ENCODE data around the gene RARG.

Gene RARG

GRCh38 chr12:53222170-53222721 lies 9.8 kb downstream of the RARG start:
- H3K14ac ChIP-seq (ENCODE audit: low read length in 2 of 2): no peak overlapping the region
- H2AFZ ChIP-seq (ENCODE audit: low read depth, low read length): no peak overlapping the region
- peaks cover 6% of the 10 kb centered on the region for H3K79me1 ChIP-seq (replicated peaks; ENCODE audit: low read length, poor library complexity, severe bottlenecking)
- H2AK5ac ChIP-seq (ENCODE audit: low read length, severe bottlenecking): peak overlapping the region; percentile 44
- peak overlapping the region; percentile 96 to 97 for H2BK12ac ChIP-seq (ENCODE audit: low read length in 2 of 2)
- H4K91ac ChIP-seq (ENCODE audit: low read length): peak overlapping the region; percentile 78
- peak overlapping the region; percentile 98 for H4K8ac ChIP-seq (ENCODE audit: low read length)
- no peaks in the 10 kb centered on the region for H3K9me3 ChIP-seq (ENCODE audit: control insufficient read depth, low read length)
- H3K4me1 ChIP-seq (ENCODE audit: control insufficient read depth, insufficient read depth, low read depth, low read length): peaks cover 35% of the 10 kb centered on the region
- peaks cover 6 to 9% of the 10 kb centered on the region in 2 experiments for H3K36me3 ChIP-seq (ENCODE audit: control insufficient read depth in 1 of 2, insufficient read depth in 2 of 2, low read depth in 1 of 2, low read length in 2 of 2)
- WGBS: 60% methylated on average over 1 of the region's 5 CpGs
- peak overlapping the region in 1 of 2 experiments; percentile 16 for H3K23ac ChIP-seq (ENCODE audit: low read length in 2 of 2)
- H3K4me3 ChIP-seq (ENCODE audit: insufficient read depth in 1 of 2, low read depth in 1 of 2, low read length in 2 of 2): peak overlapping the region in 1 of 2 experiments; percentile 63
- H2BK15ac ChIP-seq (ENCODE audit: low read depth, poor library complexity, severe bottlenecking): peak overlapping the region; percentile 12
- peak overlapping the region; percentile 66 to 86 for H3K18ac ChIP-seq (ENCODE audit: low read depth in 1 of 2, low read length in 2 of 2)
- H3K9ac ChIP-seq (ENCODE audit: low read length): peak overlapping the region; percentile 80
- peak overlapping the region; percentile 67 for H3K27ac ChIP-seq (ENCODE audit: low read length, poor library complexity, severe bottlenecking)
- peak overlapping the region; percentile 96 for H3K4me2 ChIP-seq (ENCODE audit: low read length, poor library complexity, severe bottlenecking)
- peak overlapping the region; percentile 40 to 82 for H3K4ac ChIP-seq (ENCODE audit: low read depth in 1 of 2, low read length in 2 of 2)
- DNase-seq: no peak
- H2BK120ac ChIP-seq (ENCODE audit: low read depth, low read length): peak overlapping the region; percentile 91
- H2BK5ac ChIP-seq (ENCODE audit: low read depth, low read length, poor library complexity, severe bottlenecking): no peak overlapping the region
- H3K27me3 ChIP-seq (ENCODE audit: control insufficient read depth in 1 of 2, insufficient read depth in 1 of 2, low read length in 2 of 2): no peaks in the 10 kb centered on the region

- H3K14ac ChIP-seq (ENCODE audit: low read length in 2 of 2): peak overlapping the region in 1 of 2 experiments; percentile 85
- peak overlapping the region; percentile 92 for H2BK15ac ChIP-seq (ENCODE audit: low read depth, poor library complexity, severe bottlenecking)
- H3K4me3 ChIP-seq (ENCODE audit: insufficient read depth in 1 of 2, low read depth in 1 of 2, low read length in 2 of 2): peak overlapping the region; percentile 56 to 80
- peaks cover 2 to 3% of the 10 kb centered on the region in 2 experiments for H3K36me3 ChIP-seq (ENCODE audit: control insufficient read depth in 1 of 2, insufficient read depth in 2 of 2, low read depth in 1 of 2, low read length in 2 of 2)
- 1% methylated on average over 55 of the region's 72 CpGs for WGBS
- peak overlapping the region in 1 of 2 experiments; percentile 62 for H3K23ac ChIP-seq (ENCODE audit: low read length in 2 of 2)
- H2BK120ac ChIP-seq (ENCODE audit: low read depth, low read length): peak overlapping the region; percentile 91
- H2AFZ ChIP-seq (ENCODE audit: low read depth, low read length): no peak overlapping the region
- H2BK12ac ChIP-seq (ENCODE audit: low read length in 2 of 2): peak overlapping the region; percentile 59 to 85
- H3K27me3 ChIP-seq (ENCODE audit: control insufficient read depth in 1 of 2, insufficient read depth in 1 of 2, low read length in 2 of 2): no peaks in the 10 kb centered on the region
- peak overlapping the region; percentile 93 for H3K9ac ChIP-seq (ENCODE audit: low read length)
- peak overlapping the region; percentile 88 to 93 for H3K4ac ChIP-seq (ENCODE audit: low read depth in 1 of 2, low read length in 2 of 2)
- DNase-seq: peak; percentile 78
- peak overlapping the region; percentile 93 to 99 for H3K18ac ChIP-seq (ENCODE audit: low read depth in 1 of 2, low read length in 2 of 2)
- H2BK5ac ChIP-seq (ENCODE audit: low read depth, low read length, poor library complexity, severe bottlenecking): peak overlapping the region; percentile 90
- H3K79me1 ChIP-seq (replicated peaks; ENCODE audit: low read length, poor library complexity, severe bottlenecking): peaks cover 8% of the 10 kb centered on the region
- H3K9me3 ChIP-seq (ENCODE audit: control insufficient read depth, low read length): no peaks in the 10 kb centered on the region
- H3K4me2 ChIP-seq (ENCODE audit: low read length, poor library complexity, severe bottlenecking): peak overlapping the region; percentile 96
- peak overlapping the region; percentile 97 for H4K8ac ChIP-seq (ENCODE audit: low read length)
- peaks cover 37% of the 10 kb centered on the region for H3K4me1 ChIP-seq (ENCODE audit: control insufficient read depth, insufficient read depth, low read depth, low read length)
- peak overlapping the region; percentile 80 for H2AK5ac ChIP-seq (ENCODE audit: low read length, severe bottlenecking)
- H3K27ac ChIP-seq (ENCODE audit: low read length, poor library complexity, severe bottlenecking): peak overlapping the region; percentile 99
- H4K91ac ChIP-seq (ENCODE audit: low read length): peak overlapping the region; percentile 97
These were observed 10.6 kb downstream of the RARG start for GRCh38 chr12:53221203-53222080.

DNA sequence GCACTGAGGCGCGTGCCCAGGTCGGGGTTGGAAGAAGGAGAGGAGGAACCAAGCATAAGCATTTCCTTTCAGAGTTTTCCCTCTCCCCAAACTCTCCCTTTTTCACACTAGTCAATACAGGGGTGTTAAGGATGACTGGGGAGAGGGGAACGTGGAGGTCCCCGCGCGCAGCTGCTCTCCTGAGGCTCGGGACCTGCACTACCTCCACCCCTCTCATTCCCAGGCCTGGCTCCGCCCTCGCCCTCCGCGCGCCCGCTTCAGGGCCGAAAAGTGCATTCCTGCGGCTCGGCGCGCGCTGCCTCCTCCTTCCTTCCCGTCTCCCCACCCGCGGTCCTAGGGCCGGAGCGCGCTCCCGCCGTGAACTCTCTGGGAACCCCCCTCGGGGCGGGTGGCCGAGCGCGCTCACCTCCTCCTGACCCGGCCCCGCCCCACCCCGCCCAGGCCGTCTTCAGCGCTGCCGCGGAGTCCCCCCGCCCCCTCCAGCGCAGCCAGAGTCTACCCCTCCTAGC lies 11.3 kb downstream of the RARG start:
- H4K91ac ChIP-seq (ENCODE audit: low read length): no peak overlapping the region
- no peak overlapping the region for H2BK12ac ChIP-seq (ENCODE audit: low read length in 2 of 2)
- H2BK5ac ChIP-seq (ENCODE audit: low read depth, low read length, poor library complexity, severe bottlenecking): no peak overlapping the region
- H3K18ac ChIP-seq (ENCODE audit: low read depth in 1 of 2, low read length in 2 of 2): peak overlapping the region; percentile 48 to 99
- H3K14ac ChIP-seq (ENCODE audit: low read length in 2 of 2): no peak overlapping the region
- peaks cover 8% of the 10 kb centered on the region for H3K79me1 ChIP-seq (replicated peaks; ENCODE audit: low read length, poor library complexity, severe bottlenecking)
- H3K4me2 ChIP-seq (ENCODE audit: low read length, poor library complexity, severe bottlenecking): peak overlapping the region; percentile 96
- H2AK5ac ChIP-seq (ENCODE audit: low read length, severe bottlenecking): no peak overlapping the region
- H3K36me3 ChIP-seq (ENCODE audit: control insufficient read depth in 1 of 2, insufficient read depth in 2 of 2, low read depth in 1 of 2, low read length in 2 of 2): peaks cover 3 to 4% of the 10 kb centered on the region in 2 experiments
- H3K4me3 ChIP-seq (ENCODE audit: insufficient read depth in 1 of 2, low read depth in 1 of 2, low read length in 2 of 2): peak overlapping the region; percentile 56 to 87
- H2BK120ac ChIP-seq (ENCODE audit: low read depth, low read length): peak overlapping the region; percentile 77
- H3K9me3 ChIP-seq (ENCODE audit: control insufficient read depth, low read length): no peaks in the 10 kb centered on the region
- 0% methylated on average over 37 of the region's 42 CpGs for WGBS
- no peak overlapping the region for H2AFZ ChIP-seq (ENCODE audit: low read depth, low read length)
- no peaks in the 10 kb centered on the region for H3K27me3 ChIP-seq (ENCODE audit: control insufficient read depth in 1 of 2, insufficient read depth in 1 of 2, low read length in 2 of 2)
- H3K4me1 ChIP-seq (ENCODE audit: control insufficient read depth, insufficient read depth, low read depth, low read length): peaks cover 37% of the 10 kb centered on the region
- H2BK15ac ChIP-seq (ENCODE audit: low read depth, poor library complexity, severe bottlenecking): no peak overlapping the region
- H3K23ac ChIP-seq (ENCODE audit: low read length in 2 of 2): no peak overlapping the region
- H3K27ac ChIP-seq (ENCODE audit: low read length, poor library complexity, severe bottlenecking): peak overlapping the region; percentile 99
- H3K9ac ChIP-seq (ENCODE audit: low read length): peak overlapping the region; percentile 93
- DNase-seq: peak; percentile 96
- H3K4ac ChIP-seq (ENCODE audit: low read depth in 1 of 2, low read length in 2 of 2): peak overlapping the region in 1 of 2 experiments; percentile 93
- peak overlapping the region; percentile 50 for H4K8ac ChIP-seq (ENCODE audit: low read length)

All from mesenchymal stem cell (in vitro differentiated cells and primary cell).